HuH-7 (cell line): ENCODE measurements around the gene MTX3.

Experiments used
- DNase-seq: peaks from one replicate; pipeline ENCODE4 v3.0.0; 2011; ENCODE audit warnings: low spot score

The MTX3 gene

DNA sequence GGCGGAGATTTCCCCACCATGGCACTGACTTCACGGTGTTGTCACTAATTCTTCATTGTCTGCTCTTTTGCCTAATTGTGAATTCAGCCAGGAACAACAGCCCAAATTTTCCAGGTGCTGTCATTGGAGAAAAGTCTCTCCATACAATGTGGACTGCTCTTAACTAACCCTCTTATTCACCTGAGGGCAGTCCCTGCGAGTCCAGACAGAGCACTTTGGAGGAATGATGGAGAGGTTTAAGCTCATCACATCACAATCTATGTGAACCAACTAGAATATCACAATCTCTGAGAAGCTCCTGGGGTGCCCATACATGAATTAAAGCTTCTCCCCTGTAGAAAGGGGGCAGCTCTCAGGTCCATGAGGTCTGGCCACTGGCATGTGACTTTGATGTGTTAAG lies 56.4 kb downstream of the MTX3 start:
- DNase-seq = no peak

- DNase-seq = no peak
Measured at GRCh38 chr5:79932510-79933504, 58.3 kb downstream of the MTX3 start.

- DNase-seq = no peak
Measured at GRCh38 chr5:79931866-79932265, 59.2 kb downstream of the MTX3 start.

GRCh38 chr5:79931409-79931808 lies 59.7 kb downstream of the MTX3 start:
- no peak for DNase-seq

DNA sequence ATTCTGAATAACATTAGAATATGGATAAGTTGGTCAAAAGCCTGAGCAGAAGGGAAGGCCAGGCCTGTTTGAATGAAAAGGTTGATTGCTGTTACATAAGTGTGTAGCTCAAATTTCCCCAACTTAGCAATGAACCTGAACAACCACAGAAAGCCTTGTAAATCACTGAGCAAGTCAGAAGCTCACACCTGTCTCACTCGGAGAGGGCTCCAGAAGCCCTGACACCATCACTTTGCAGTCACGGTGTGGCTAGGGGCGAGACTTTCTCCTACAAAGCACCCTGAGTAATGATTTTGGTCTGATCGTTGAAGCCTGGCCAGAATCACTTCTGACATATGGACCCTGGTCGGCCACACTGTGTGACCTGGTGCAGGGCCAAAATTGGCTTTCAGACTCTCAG lies 62.0 kb downstream of the MTX3 start:
- DNase-seq = no peak
